Prostate gland (tissue), 2 donors: ENCODE data around the gene PLPPR5. TPM values are rescaled to one million over a fixed set of nuclear protein-coding genes. Genes with fewer than 3 reads are reported as not detected.
"Not testable (repeated sequence)": the region's sequence is repeated elsewhere in the genome, so short reads cannot be mapped to it uniquely, and the experiment has no call there.

ENCODE experiments used
- DNase-seq: peaks from one replicate; pipeline ENCODE4 v3.0.0-alpha.2; 2019; ENCODE audit warnings: low spot score
- H3K27ac ChIP-seq, 2 donors: fragments of 200-600 bp; sonication (generic); 2 replicates each; pipeline ENCODE4 v1.5.1; 2017 to 2019
- H3K27me3 ChIP-seq: fragments of 200-600 bp; sonication (generic); replicated peaks from 2 replicates; pipeline ENCODE4 v1.5.1; 2019; ENCODE audit not compliant: insufficient read depth
- H3K36me3 ChIP-seq, 2 donors: fragments of 200-600 bp; sonication (generic); 1 replicate in 1 of 2; 2 replicates in 1 of 2; pipeline versions ENCODE4 v1.5.1 to v1.8.1; 2017 to 2019
- H3K4me1 ChIP-seq: fragments of 200-600 bp; sonication (generic); replicated peaks from 2 replicates; pipeline ENCODE4 v1.5.1; 2019
- H3K4me3 ChIP-seq, 2 donors: fragments of 200-600 bp; sonication (generic); 2 replicates each; pipeline ENCODE4 v1.5.1; 2017 to 2019
- H3K9me3 ChIP-seq: fragments of 200-600 bp; sonication (generic); 2 replicates; pipeline ENCODE4 v1.5.1; 2017
- CTCF ChIP-seq, 4 experiments: fragments of 200-600 bp in 2 of 4; fragments of 450-650 bp in 2 of 4; sonication (generic) in 2 of 4; IDR thresholded peaks; 1 replicate in 3 of 4; 2 replicates in 1 of 4; pipeline ENCODE4 v1.5.1; 2016 to 2019; ENCODE audit warnings: antibody characterized with exemption in 4 of 4, mild to moderate bottlenecking in 2 of 4, moderate library complexity in 2 of 4
- POLR2A ChIP-seq: fragments of 450-650 bp; IDR thresholded peaks from one replicate; pipeline ENCODE4 v1.6.1; 2016; ENCODE audit warnings: antibody characterized with exemption, mild to moderate bottlenecking
- POLR2AphosphoS5 ChIP-seq: sonication (generic); formaldehyde crosslinking; IDR thresholded peaks from one replicate; pipeline ENCODE4 v1.6.1; 2017; ENCODE audit warnings: antibody characterized with exemption
- WGBS: methylation state at CpG from one replicate; pipeline ENCODE4 v1.1.5; 2018; 5-methylcytosine and 5-hydroxymethylcytosine counted together
- intact Hi-C: fragments of 100-400 bp; cut with DNase I; formaldehyde crosslinking; loops from one replicate; pipeline ENCODE4 v1.14.2; 2022
- total RNA-seq, 2 donors: library from RNA; depleted of rRNA; stranded (reverse); fragments of >200 nt; gene quantifications; one replicate each; pipeline ENCODE4 v1.1.0, GENCODE V29; 2016

Gene PLPPR5
- total RNA-seq, 2 donors from 2014 or later, result 4.3 TPM; not detected in 1

- H3K4me3 ChIP-seq, result no peak overlapping the region
- no peak for DNase-seq
- H3K27me3 ChIP-seq, result no peaks in the 10 kb centered on the region
- intact Hi-C loops, result no loop called here
- H3K36me3 ChIP-seq, result no peaks in the 10 kb centered on the region
- no peaks in the 10 kb centered on the region for H3K4me1 ChIP-seq
- no peak overlapping the region for H3K27ac ChIP-seq
- no peaks in the 10 kb centered on the region for H3K9me3 ChIP-seq
- TF ChIP-seq CTCF (IDR thresholded peaks at IDR 0.05) (no peak), POLR2AphosphoS5 (no peak), POLR2A (no peak)
Measured at GRCh38 chr1:98888869-98889268, 115.8 kb downstream of the PLPPR5 start.

GRCh38 chr1:98887507-98887906 lies 117.2 kb downstream of the PLPPR5 start:
- intact Hi-C loops, result no loop called here
- Histone ChIP-seq H3K9me3 (no peaks in the 10 kb centered on the region), H3K36me3 (no peaks in the 10 kb centered on the region), H3K27me3 (no peaks in the 10 kb centered on the region), H3K4me3 (no peak overlapping the region), H3K27ac (no peak overlapping the region), H3K4me1 (no peaks in the 10 kb centered on the region)
- no peak for TF ChIP-seq POLR2AphosphoS5
- TF ChIP-seq POLR2A, result no peak
- DNase-seq, result no peak
- WGBS, result 59% methylated on average over 1 of the region's 1 CpG

GRCh38 chr1:98884864-98885263 lies 119.8 kb downstream of the PLPPR5 start:
- no peak for TF ChIP-seq POLR2A
- no peak for TF ChIP-seq CTCF (IDR thresholded peaks at IDR 0.05)
- TF ChIP-seq POLR2AphosphoS5, result no peak
- Histone ChIP-seq H3K36me3 (no peaks in the 10 kb centered on the region), H3K4me1 (no peaks in the 10 kb centered on the region), H3K9me3 (no peaks in the 10 kb centered on the region), H3K27me3 (no peaks in the 10 kb centered on the region), H3K4me3 (no peak overlapping the region), H3K27ac (no peak overlapping the region)
- intact Hi-C loops, result no loop called here
- no peak for DNase-seq

GRCh38 chr1:98881901-98882300 lies 122.8 kb downstream of the PLPPR5 start:
- Histone ChIP-seq H3K9me3 (no peaks in the 10 kb centered on the region), H3K4me1 (no peaks in the 10 kb centered on the region), H3K4me3 (no peak overlapping the region), H3K27me3 (no peaks in the 10 kb centered on the region), H3K36me3 (no peaks in the 10 kb centered on the region), H3K27ac (no peak overlapping the region)
- DNase-seq, result no peak
- intact Hi-C loops, result no loop called here
- TF ChIP-seq CTCF (IDR thresholded peaks at IDR 0.05) (no peak), POLR2A (no peak), POLR2AphosphoS5 (no peak)
- 81% methylated on average over 4 of the region's 4 CpGs for WGBS

GRCh38 chr1:98881234-98881633 lies 123.4 kb downstream of the PLPPR5 start:
- H3K27ac ChIP-seq, H3K4me3 ChIP-seq, H3K4me1 ChIP-seq, DNase-seq, H3K27me3 ChIP-seq, H3K36me3 ChIP-seq, H3K9me3 ChIP-seq, intact Hi-C loops: not testable (repeated sequence)
- WGBS, result 93% methylated on average over 11 of the region's 11 CpGs

GRCh38 chr1:98874828-98875227 lies 129.8 kb downstream of the PLPPR5 start:
- Histone ChIP-seq H3K4me1 (no peaks in the 10 kb centered on the region), H3K36me3 (no peaks in the 10 kb centered on the region), H3K9me3 (no peaks in the 10 kb centered on the region), H3K27ac (no peak overlapping the region), H3K4me3 (no peak overlapping the region), H3K27me3 (no peaks in the 10 kb centered on the region)
- WGBS, result 86% methylated on average over 2 of the region's 2 CpGs
- DNase-seq, result no peak
- intact Hi-C loops, result no loop called here
- no peak for TF ChIP-seq POLR2A
- TF ChIP-seq CTCF (IDR thresholded peaks at IDR 0.05), result no peak
- TF ChIP-seq POLR2AphosphoS5, result no peak
